NCI-H1694 (cell line): Measurements from ENCODE around the gene CDC14B.
"Not testable (repeated sequence)": the region's sequence is repeated elsewhere in the genome, so short reads cannot be mapped to it uniquely, and the experiment has no call there.

Source experiments
- DNase-seq: peaks from one replicate; lab custom pipeline; 2025; lab: John Stamatoyannopoulos, UW

The CDC14B gene

DNA sequence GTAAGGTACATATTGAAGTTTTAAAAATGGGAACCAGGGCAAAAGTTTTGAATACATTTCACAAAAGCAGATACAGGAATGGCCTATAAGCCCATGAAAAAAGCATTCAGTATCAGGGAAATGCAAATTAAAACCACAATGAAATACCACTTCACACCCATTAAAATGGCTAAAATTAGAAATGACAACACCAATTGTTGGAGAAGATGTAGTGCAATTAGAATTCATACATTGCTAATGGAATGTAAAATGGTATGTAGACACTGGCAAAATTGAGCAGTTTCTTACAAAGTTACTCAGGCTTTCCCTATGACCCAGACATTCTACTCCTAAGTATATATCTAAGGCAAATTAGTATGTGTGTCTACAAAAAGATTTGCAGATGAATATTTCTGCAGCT is 34.2 kb downstream of the CDC14B start:
- no peak for DNase-seq

DNA sequence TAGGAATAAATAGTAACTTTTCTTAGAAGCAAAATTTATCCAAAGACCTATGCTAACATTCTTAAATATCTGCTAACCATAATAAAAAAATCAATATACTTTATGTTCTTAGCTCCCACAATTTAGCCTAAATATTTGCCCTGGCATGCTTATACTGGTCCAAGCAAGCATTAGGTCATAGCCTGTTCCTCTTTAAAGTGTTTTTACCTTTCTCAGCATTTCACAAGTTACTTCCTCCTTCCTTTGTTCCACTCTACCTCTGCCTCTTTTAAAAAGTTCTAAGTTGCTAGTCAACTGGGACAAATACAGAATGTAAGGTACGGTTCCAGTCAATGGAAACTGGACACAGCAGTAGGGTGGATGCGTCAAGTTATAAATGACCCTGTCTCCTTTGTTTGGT is 37.4 kb downstream of the CDC14B start:
- not testable (repeated sequence) for DNase-seq

DNA sequence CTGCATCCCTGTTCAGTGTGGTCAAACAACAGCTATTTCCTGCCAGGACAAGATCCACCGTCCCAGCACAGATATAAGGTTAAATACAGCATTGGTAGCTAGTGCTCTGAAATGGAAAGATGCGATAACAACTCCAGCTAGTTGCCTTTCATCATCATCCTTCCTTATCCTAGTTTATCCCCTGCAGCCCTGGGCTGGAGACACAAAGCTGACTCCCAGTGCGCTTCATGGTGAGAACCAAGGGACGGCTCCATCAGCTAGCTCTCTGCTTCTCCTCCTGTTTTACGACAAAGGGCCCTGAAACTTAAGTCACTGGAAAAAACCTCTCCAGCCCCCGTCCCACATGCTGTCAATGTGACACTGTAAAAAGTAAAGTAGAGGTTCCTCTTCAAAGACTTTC is 37.9 kb downstream of the CDC14B start:
- no peak for DNase-seq

- DNase-seq, result no peak
Observed at GRCh38 chr9:96581301-96581700, 38.3 kb downstream of the CDC14B start.

DNA sequence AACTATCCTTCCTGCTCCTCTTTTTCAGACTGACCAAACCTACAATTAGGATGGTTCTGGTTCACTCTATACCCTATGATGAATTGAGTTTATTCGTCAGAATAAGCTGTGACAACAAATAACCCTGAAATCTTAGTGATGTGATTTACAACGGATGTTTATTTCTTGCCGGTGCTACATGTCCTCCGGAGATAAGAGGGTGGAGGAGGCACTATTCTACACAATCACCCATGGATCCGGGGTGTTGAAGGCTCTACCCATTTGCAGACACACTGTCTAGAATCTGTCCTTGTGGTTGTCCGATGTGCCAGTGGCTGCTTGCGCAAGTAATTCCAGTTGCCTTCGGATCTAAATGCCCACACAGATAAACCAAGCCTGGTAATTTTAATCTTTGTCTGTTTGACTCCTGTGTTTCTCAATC is 44.7 kb downstream of the CDC14B start:
- DNase-seq, result no peak

DNA sequence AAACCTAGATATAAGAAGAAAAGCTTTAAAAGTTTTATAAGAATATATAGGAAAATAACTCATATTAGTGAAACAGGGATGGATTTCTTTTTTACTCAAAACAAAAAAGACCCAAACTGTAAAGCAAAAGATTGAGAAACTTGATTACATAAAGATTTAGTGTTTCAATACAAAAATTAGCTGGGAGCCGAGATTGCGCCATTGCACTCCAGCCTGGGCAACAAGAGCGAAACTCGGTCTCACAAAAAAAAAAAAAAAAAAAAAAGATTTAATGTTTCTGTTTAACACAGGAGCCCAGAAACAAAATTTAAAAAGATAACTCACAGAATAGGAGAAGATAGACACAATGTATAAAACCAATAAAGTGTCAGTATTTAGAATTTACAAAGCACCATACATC is 45.2 kb downstream of the CDC14B start:
- no peak for DNase-seq

DNA sequence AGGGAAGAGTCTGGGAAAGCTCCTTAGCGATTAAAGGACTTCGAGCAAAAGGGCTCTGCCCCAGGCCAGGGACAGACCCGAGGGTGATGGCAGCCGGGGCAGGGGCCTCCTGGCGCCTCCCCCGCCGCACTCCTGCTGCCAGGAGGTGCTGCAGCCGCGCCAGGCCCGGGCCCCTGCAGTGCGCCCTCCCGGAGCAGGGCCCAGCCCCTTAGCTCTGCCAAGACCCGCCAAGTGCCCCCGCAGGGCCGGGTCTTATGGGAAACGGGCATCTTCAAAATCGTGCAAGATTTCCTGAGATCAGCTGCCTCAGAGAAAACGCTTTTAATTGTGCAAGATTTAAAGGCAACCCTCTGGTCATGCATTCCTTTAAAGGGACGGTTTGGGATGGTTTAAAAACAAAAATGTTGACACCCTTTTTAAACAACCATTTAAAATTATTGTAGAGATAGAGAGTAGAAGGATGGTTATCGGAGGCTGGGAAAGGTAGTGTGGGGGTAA is 52.4 kb downstream of the CDC14B start:
- no peak for DNase-seq

DNA sequence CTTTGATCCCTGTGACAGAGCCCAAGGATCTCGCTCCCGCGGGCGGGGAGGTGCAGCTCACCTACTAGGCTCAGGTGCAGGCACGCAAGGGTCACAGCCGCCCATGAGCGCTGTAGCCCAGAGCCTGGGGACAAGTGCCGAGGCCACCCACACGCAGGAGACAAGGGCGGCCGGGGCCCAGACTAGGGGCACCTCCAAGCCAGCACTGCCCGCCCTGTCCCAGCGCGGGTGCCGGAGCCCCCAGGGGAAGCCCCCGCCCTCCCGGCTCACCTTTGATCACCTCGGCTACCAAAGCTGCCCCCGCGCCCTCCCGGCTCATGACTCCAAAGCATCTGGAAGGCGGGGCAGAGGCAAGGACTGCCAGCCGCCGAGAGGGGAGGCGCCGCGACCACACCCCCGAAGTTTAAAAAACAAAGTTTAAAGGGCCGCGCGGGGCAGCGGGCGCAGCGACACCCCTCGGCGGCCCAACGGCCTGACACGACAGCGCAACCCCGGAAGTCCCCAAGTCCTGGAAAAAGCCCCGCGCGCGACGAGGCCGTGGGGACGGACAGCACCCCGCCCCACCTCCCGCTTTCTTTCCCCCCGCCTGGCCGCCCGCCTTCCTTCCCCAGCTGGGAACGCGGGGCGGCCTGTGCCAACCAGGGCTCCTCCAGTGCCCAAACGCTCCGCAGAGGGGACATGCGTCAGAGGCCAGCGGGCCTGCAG is 53.0 kb downstream of the CDC14B start:
- no peak for DNase-seq

DNA sequence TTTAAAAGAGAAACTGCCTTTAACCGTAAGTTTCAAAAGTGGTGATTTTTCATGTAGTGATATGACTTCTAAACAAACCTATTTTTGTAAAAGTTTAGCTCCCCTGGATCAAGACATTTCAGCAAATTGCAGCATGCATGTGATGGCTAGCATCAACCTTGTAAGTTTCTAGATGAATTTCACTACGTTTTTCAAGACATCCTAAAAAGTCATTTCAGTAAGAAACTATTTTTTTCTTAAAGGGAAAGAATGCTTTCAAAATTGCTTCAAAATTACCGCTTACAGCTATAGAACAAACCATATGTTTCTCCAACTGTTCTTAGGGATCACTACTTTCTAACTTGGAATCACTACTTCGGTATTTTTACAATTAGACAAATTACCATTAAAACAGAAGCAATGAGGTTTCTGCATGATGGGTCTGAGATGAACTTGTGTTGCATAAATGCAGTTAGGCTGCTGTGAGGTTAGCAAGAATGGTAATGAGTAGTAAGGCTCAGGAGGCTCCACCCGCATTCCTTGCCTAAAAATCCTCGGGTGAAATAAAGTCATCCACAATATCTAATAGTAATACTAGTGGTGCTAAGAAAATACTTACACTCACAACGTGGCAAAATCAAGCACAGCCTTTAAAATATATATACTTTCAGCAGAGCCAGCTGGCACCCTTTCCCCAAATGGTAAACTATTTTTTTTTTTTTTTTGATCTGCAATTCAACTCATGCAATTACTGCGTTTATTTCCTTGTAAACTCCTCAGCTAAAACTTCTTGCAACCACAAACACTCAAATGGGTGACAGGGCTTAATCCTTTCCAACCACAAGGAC is 53.8 kb downstream of the CDC14B start:
- DNase-seq, result no peak

DNA sequence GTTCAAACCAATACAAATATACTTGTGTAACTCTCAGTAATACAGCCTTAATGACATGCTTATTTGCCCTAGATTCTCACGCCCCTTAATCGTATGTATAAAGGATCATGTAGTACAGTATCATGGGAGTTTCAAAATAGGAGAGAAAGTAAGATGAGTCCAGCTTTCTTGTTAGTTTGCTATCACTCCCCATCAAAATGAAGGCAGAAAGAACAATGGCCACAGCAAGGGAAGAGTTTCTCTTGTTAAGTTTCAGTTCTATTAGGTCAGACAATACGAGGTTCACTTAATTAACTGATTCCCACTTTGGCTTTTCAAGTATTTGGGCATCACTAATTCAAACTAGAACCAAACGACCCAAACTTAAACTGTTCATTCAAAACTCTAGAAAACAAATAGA is 55.4 kb downstream of the CDC14B start:
- no peak for DNase-seq

- DNase-seq, result no peak
Observed at GRCh38 chr9:96559339-96559943, 60.2 kb downstream of the CDC14B start.

- no peak for DNase-seq
Observed at GRCh38 chr9:96557921-96558320, 61.7 kb downstream of the CDC14B start.

GRCh38 chr9:96556701-96557461 is 62.8 kb downstream of the CDC14B start:
- no peak for DNase-seq

GRCh38 chr9:96555567-96556386 is 63.9 kb downstream of the CDC14B start:
- no peak for DNase-seq

DNA sequence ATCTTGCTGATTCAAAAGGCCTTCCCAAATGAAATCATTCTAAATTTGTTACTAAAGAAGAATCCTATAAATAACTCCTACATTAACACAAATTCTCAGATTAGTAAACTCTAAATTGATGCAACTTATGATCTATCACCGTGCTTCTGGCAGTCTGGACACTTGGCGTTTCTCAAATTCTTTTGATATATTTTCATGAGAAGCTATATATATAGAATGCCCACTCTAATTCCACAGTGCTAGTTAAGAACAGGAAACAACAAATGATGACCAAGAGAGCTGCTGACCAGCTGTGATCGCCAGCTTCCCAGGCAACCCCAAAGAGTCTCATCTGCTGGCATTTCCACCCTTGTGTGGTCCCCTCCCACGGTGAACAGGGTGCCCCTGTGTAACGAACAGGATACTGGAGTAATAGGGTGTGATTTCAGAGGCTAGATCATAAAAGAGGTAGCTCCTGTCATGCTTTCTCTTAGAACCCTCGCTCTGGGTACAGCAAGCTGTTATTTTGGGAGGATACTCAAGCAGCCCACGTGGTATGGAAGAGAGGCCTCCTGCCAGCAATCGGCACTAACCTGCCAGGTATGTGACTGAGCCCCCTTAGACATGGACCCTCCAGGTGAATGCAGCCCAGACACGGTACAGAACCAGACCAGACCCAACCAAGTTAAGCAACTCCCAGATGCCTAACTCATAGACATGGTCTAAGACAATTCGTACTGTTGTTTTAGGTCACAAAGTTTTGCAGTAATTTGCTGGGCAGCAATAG is 64.7 kb downstream of the CDC14B start:
- no peak for DNase-seq

- no peak for DNase-seq
Observed at GRCh38 chr9:96554326-96554725, 65.3 kb downstream of the CDC14B start.

DNA sequence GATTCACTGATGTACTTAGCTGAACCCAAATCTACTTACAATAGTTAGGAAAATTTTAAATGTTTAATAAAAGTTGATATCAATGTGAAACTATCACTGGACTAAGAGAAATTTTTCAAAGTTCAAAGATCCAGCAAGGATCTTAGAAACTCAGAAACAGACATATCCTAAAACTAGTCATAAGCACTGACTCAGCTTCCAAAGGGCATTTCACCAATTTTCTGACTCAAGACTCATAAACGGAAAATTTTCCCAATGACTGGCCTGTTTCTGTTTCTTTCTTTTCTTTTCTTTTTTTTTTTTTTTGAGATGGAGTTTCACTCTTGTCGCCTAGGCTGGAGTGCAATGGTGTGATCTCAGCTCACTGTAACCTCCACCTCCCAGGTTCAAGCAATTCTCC is 66.6 kb downstream of the CDC14B start:
- DNase-seq, result no peak

DNA sequence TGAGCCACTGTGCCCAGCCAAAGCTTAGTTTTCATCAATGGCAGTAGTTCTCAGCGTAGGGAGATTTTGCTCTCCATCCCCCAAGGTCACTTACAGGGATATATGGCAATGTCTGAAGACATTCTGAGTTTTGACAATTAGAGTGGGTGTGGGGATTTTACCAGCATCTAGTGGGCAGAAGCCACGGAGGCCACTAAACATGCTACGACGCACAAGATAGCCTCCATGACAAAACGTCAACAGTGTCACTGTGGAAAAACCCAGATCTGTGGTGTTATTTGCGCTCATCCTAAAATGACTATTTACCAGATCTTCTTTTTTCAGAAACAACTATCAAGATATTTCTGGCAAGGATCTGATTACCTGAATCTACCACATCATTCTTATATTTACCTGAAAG is 68.2 kb downstream of the CDC14B start:
- no peak for DNase-seq

GRCh38 chr9:96550659-96551058 is 69.0 kb downstream of the CDC14B start:
- DNase-seq, result no peak

DNA sequence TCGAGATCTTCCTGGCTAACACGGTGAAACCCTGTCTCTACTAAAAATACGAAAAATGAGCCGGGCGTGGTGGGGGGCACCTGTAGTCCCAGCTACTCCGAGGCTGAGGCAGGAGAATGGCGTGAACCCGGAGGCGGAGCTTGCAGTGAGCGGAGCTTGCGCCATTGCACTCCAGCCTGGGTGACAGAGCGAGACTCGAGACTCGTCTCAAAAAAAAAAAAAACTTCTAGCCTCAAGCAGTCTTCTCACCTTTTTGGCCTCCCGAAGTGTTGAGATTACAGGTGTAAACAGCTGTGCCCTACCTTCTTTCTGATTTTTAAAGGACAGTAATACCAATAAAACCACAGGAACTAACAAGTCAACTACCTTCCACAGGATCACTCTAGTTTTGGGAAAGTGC is 76.5 kb downstream of the CDC14B start:
- not testable (repeated sequence) for DNase-seq

DNA sequence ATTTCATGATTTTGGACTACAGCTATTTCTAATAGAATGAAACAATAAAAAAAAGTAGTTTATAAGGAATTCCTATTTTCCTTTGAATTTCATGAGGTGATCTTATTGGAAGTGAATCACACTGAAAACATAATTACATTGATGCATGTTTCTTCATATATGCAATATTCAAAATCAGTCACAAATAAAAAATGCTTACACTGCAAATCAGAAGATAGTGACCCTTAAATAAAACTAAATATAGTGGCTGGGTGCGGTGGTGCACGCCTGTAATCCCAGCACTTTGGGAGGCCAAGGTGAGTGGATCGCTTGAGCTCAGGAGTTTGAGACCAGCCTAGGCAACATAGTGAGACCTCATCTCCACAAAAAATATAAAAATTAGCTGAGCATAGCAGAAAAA is 79.5 kb downstream of the CDC14B start:
- no peak for DNase-seq
